B cell (primary cell): Measurements from ENCODE around the gene PANK1.

ENCODE experiments used
- CTCF ChIP-seq: fragments of 200-600 bp; IDR thresholded peaks from one replicate; pipeline ENCODE4 v1.8.0; 2022; ENCODE audit warnings: antibody characterized with exemption, mild to moderate bottlenecking
- EZH2 ChIP-seq: IDR thresholded peaks from 2 replicates; pipeline ENCODE4 v1.6.1; 2012; ENCODE audit warnings: borderline replicate concordance, low read depth, mild to moderate bottlenecking, moderate library complexity, low read length; ENCODE audit not compliant: insufficient read depth, poor library complexity, severe bottlenecking

- TF ChIP-seq CTCF (no peak), EZH2 (no peak)
These were observed 63.0 kb downstream of the PANK1 start for GRCh38 chr10:89582022-89582421.
